SK-N-SH (cell line): ENCODE measurements around the gene LHX5. TPM values are rescaled to one million over a fixed set of nuclear protein-coding genes. Genes with fewer than 3 reads are reported as not detected.

Experiments
- CTCF ChIA-PET: fragments of 300-600, 350-600 bp; formaldehyde crosslinking; extraction: SDS; loops from one replicate; lab custom pipeline; 2021; lab: Yijun Ruan, JAX
- POLR2A ChIA-PET: fragments of 350-600 bp; sonication (Branson Sonifier 250); formaldehyde crosslinking; extraction: SDS; loops from one replicate; lab custom pipeline; 2020; ENCODE audit warnings: antibody characterized with exemption, inconsistent platforms; lab: Yijun Ruan, JAX
- DNase-seq: peaks from one replicate; pipeline ENCODE4 v3.0.0; 2012
- H2AFZ ChIP-seq: fragments of 200-600 bp; sonication (generic); 2 replicates; pipeline ENCODE4 v1.8.1; 2016; ENCODE audit warnings: antibody characterized with exemption, mild to moderate bottlenecking, low read depth
- H3F3A ChIP-seq: fragments of 200-600 bp; sonication (generic); replicated peaks from 2 replicates; pipeline ENCODE3; 2016; ENCODE audit warnings: antibody characterized with exemption, mild to moderate bottlenecking; ENCODE audit not compliant: insufficient read depth
- H3K27ac ChIP-seq, 2 experiments: fragments of 200-500 bp in 1 of 2; fragments of 200-600 bp in 1 of 2; sonication (Bioruptor generic) in 1 of 2; sonication (generic), shearing (Covaris generic) in 1 of 2; 2 replicates each; pipeline versions ENCODE4 v1.5.1 to v1.6.1; 2014 to 2016; ENCODE audit warnings: low read depth in 2 of 2, inconsistent platforms in 1 of 2, low read length in 1 of 2, mild to moderate bottlenecking in 1 of 2, mixed read lengths in 1 of 2
- H3K27me3 ChIP-seq: fragments of 200-600 bp; sonication (generic), shearing (Covaris generic); 2 replicates; pipeline ENCODE4 v1.6.1; 2016; ENCODE audit warnings: mixed run types; ENCODE audit not compliant: insufficient read depth
- H3K36me3 ChIP-seq, 2 experiments: fragments of 200-500 bp in 1 of 2; fragments of 200-600 bp in 1 of 2; sonication (Bioruptor generic) in 1 of 2; sonication (generic) in 1 of 2; replicated peaks in 1 of 2; 2 replicates each; pipeline versions ENCODE3 to v1.5.1; 2014 to 2016; ENCODE audit warnings: low read length in 1 of 2, mild to moderate bottlenecking in 1 of 2; ENCODE audit not compliant: insufficient read depth in 2 of 2, control insufficient read depth in 1 of 2
- H3K4me1 ChIP-seq, 2 experiments: fragments of 200-500 bp in 1 of 2; fragments of 200-600 bp in 1 of 2; sonication (Bioruptor generic) in 1 of 2; sonication (generic), shearing (Covaris generic) in 1 of 2; 2 replicates each; pipeline versions ENCODE4 v1.5.1 to v1.6.1; 2014 to 2016; ENCODE audit warnings: low read depth in 1 of 2, low read length in 1 of 2, mixed run types in 1 of 2; ENCODE audit not compliant: insufficient read depth in 2 of 2, control insufficient read depth in 1 of 2
- H3K4me2 ChIP-seq: fragments of 200-600 bp; sonication (generic), shearing (Covaris generic); 2 replicates; pipeline ENCODE4 v1.6.1; 2017; ENCODE audit warnings: mixed run types
- H3K4me3 ChIP-seq, 2 experiments: fragments of 200-500 bp in 1 of 2; fragments of 200-600 bp in 1 of 2; sonication (Bioruptor generic) in 1 of 2; sonication (generic), shearing (Covaris generic) in 1 of 2; 2 replicates each; pipeline versions ENCODE4 v1.5.1 to v1.8.1; 2014 to 2016; ENCODE audit warnings: low read depth in 2 of 2, inconsistent platforms in 1 of 2, low read length in 1 of 2, mild to moderate bottlenecking in 1 of 2, mixed read lengths in 1 of 2, moderate library complexity in 1 of 2
- H3K79me2 ChIP-seq: fragments of 200-600 bp; sonication (generic); 2 replicates; pipeline ENCODE4 v1.8.1; 2017; ENCODE audit warnings: mild to moderate bottlenecking; ENCODE audit not compliant: insufficient read depth
- H3K9ac ChIP-seq: fragments of 200-600 bp; sonication (generic); 2 replicates; pipeline ENCODE4 v1.6.1; 2017; ENCODE audit warnings: mixed run types
- H3K9me2 ChIP-seq: fragments of 200-600 bp; sonication (generic); 2 replicates; pipeline ENCODE4 v1.6.1; 2017; ENCODE audit warnings: mixed run types
- H3K9me3 ChIP-seq: fragments of 200-600 bp; sonication (generic); 2 replicates; pipeline ENCODE4 v1.6.1; 2017; ENCODE audit warnings: mixed run types, mild to moderate bottlenecking, moderate library complexity
- H4K20me1 ChIP-seq: fragments of 200-600 bp; sonication (generic); 2 replicates; pipeline ENCODE4 v1.6.1; 2017; ENCODE audit warnings: mild to moderate bottlenecking, mixed run types; ENCODE audit not compliant: insufficient read depth
- CHD2 ChIP-seq: fragments of 150-350 bp; IDR thresholded peaks from 2 replicates; pipeline ENCODE4 v1.6.1; 2018; ENCODE audit warnings: low read length; ENCODE audit not compliant: partially characterized antibody
- ELF1 ChIP-seq: IDR thresholded peaks from 2 replicates; pipeline ENCODE4 v1.4.0; 2012
- EZH2phosphoT487 ChIP-seq: fragments of 200-600 bp; sonication (generic); IDR thresholded peaks from 2 replicates; pipeline ENCODE4 v1.6.1; 2017; ENCODE audit warnings: low read depth, mixed run types, mild to moderate bottlenecking, antibody characterized with exemption, moderate library complexity, borderline replicate concordance
- FOSL2 ChIP-seq: IDR thresholded peaks from 2 replicates; pipeline ENCODE4 v1.4.0; 2012; ENCODE audit warnings: low read depth, mild to moderate bottlenecking, moderate library complexity, borderline replicate concordance
- FOXJ3 ChIP-seq: sonication (generic); formaldehyde crosslinking; IDR thresholded peaks from 2 replicates; pipeline ENCODE4 v1.5.1; 2020; ENCODE audit warnings: mild to moderate bottlenecking, missing genetic modification reagents
- FOXM1 ChIP-seq: IDR thresholded peaks from 2 replicates; pipeline ENCODE4 v1.4.0; 2012; ENCODE audit warnings: low read depth, mild to moderate bottlenecking
- NFIC ChIP-seq: IDR thresholded peaks from 2 replicates; pipeline ENCODE4 v1.4.0; 2012; ENCODE audit warnings: borderline replicate concordance
- NRF1 ChIP-seq: IDR thresholded peaks from 2 replicates; pipeline ENCODE4 v1.6.1; 2012; ENCODE audit warnings: low read depth, mild to moderate bottlenecking, low read length
- RAD21 ChIP-seq: IDR thresholded peaks from 2 replicates; pipeline ENCODE4 v1.6.1; 2012; ENCODE audit warnings: mild to moderate bottlenecking, low read length
- RFX5 ChIP-seq: IDR thresholded peaks from 2 replicates; pipeline ENCODE4 v1.6.1; 2012; ENCODE audit warnings: mild to moderate bottlenecking, improper control_type of control experiment, low read length
- RXRA ChIP-seq: IDR thresholded peaks from 2 replicates; pipeline ENCODE4 v1.4.0; 2012; ENCODE audit warnings: low read depth, mild to moderate bottlenecking, borderline replicate concordance
- SIN3A ChIP-seq: IDR thresholded peaks from 2 replicates; pipeline ENCODE4 v1.6.1; 2012; ENCODE audit warnings: low read depth, mild to moderate bottlenecking, low read length, moderate library complexity, borderline replicate concordance
- SMC3 ChIP-seq: IDR thresholded peaks from 2 replicates; pipeline ENCODE4 v1.6.1; 2012; ENCODE audit warnings: low read depth, low read length, improper control_type of control experiment
- TAF1 ChIP-seq: IDR thresholded peaks from 2 replicates; pipeline ENCODE4 v1.6.1; 2012; ENCODE audit warnings: low read depth, mild to moderate bottlenecking, low read length, moderate library complexity, borderline replicate concordance
- TCF12 ChIP-seq: IDR thresholded peaks from 2 replicates; pipeline ENCODE4 v1.4.0; 2012
- YY1 ChIP-seq: IDR thresholded peaks from 2 replicates; pipeline ENCODE4 v1.4.0; 2012; ENCODE audit warnings: low read depth, mild to moderate bottlenecking
- WGBS: methylation state at CpG from one replicate; pipeline ENCODE4 v1.1.6; 2017; ENCODE audit warnings: low lambda C conversion rate; 5-methylcytosine and 5-hydroxymethylcytosine counted together
- polyA plus RNA-seq, 3 experiments: library from polyadenylated mRNA; depleted of rRNA; stranded (reverse); fragments of >200 nt; gene quantifications; 2 replicates each; pipeline ENCODE4 v1.2.3, GENCODE V29; 2012
- TF ChIP-seq, protein P1 (sequence below): fragments of 150-350 bp; IDR thresholded peaks from 2 replicates; pipeline ENCODE4 v1.6.1; 2016; ENCODE audit warnings: mild to moderate bottlenecking, low read depth, low read length
- TF ChIP-seq, protein P2 (sequence below): IDR thresholded peaks from 2 replicates; pipeline ENCODE4 v1.6.1; 2012; ENCODE audit warnings: mild to moderate bottlenecking, low read depth, low read length, moderate library complexity
- TF ChIP-seq, protein P3 (sequence below): IDR thresholded peaks from 2 replicates; pipeline ENCODE4; 2012
- TF ChIP-seq, protein P4 (sequence below): fragments of 150-350 bp; IDR thresholded peaks from 2 replicates; pipeline ENCODE4 v1.6.1; 2017; ENCODE audit warnings: antibody characterized with exemption, low read length, low read depth, borderline replicate concordance
- TF ChIP-seq, protein P5 (sequence below): IDR thresholded peaks from 2 replicates; pipeline ENCODE4 v1.4.0; 2012; ENCODE audit warnings: low read depth, borderline replicate concordance

The LHX5 gene
- polyA plus RNA-seq, 1 of the 3 experiments (the other 2 are of a cell fraction) = not detected

DNA sequence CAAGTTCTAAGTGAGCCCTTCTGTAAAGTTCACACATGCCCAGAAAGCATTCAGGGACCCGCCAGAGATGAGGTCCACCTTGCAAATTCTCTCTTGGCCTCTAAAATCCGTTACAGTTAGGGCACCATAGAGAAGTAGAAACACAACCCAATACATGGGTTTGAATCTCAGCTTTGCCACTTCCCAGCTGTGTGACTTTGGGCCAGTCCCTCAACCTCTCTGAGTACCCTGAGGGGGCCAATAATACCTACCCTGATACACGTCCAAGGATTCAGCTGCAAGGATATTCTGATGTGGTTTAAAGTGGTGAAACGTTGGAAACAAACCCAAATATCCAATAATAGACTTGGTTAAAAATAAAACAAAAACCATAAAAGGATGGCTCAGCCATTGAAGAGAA, 11.7 kb downstream of the LHX5 start (continued):
- TF ChIP-seq, protein P1, sequence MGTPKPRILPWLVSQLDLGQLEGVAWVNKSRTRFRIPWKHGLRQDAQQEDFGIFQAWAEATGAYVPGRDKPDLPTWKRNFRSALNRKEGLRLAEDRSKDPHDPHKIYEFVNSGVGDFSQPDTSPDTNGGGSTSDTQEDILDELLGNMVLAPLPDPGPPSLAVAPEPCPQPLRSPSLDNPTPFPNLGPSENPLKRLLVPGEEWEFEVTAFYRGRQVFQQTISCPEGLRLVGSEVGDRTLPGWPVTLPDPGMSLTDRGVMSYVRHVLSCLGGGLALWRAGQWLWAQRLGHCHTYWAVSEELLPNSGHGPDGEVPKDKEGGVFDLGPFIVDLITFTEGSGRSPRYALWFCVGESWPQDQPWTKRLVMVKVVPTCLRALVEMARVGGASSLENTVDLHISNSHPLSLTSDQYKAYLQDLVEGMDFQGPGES = no peak
- TF ChIP-seq ELF1 (no peak), RXRA (no peak), TAF1 (no peak), TCF12 (no peak), RAD21 (no peak), RFX5 (no peak), NRF1 (no peak)
- TF ChIP-seq, protein P2, sequence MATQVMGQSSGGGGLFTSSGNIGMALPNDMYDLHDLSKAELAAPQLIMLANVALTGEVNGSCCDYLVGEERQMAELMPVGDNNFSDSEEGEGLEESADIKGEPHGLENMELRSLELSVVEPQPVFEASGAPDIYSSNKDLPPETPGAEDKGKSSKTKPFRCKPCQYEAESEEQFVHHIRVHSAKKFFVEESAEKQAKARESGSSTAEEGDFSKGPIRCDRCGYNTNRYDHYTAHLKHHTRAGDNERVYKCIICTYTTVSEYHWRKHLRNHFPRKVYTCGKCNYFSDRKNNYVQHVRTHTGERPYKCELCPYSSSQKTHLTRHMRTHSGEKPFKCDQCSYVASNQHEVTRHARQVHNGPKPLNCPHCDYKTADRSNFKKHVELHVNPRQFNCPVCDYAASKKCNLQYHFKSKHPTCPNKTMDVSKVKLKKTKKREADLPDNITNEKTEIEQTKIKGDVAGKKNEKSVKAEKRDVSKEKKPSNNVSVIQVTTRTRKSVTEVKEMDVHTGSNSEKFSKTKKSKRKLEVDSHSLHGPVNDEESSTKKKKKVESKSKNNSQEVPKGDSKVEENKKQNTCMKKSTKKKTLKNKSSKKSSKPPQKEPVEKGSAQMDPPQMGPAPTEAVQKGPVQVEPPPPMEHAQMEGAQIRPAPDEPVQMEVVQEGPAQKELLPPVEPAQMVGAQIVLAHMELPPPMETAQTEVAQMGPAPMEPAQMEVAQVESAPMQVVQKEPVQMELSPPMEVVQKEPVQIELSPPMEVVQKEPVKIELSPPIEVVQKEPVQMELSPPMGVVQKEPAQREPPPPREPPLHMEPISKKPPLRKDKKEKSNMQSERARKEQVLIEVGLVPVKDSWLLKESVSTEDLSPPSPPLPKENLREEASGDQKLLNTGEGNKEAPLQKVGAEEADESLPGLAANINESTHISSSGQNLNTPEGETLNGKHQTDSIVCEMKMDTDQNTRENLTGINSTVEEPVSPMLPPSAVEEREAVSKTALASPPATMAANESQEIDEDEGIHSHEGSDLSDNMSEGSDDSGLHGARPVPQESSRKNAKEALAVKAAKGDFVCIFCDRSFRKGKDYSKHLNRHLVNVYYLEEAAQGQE = no peak
- TF ChIP-seq, protein P3, sequence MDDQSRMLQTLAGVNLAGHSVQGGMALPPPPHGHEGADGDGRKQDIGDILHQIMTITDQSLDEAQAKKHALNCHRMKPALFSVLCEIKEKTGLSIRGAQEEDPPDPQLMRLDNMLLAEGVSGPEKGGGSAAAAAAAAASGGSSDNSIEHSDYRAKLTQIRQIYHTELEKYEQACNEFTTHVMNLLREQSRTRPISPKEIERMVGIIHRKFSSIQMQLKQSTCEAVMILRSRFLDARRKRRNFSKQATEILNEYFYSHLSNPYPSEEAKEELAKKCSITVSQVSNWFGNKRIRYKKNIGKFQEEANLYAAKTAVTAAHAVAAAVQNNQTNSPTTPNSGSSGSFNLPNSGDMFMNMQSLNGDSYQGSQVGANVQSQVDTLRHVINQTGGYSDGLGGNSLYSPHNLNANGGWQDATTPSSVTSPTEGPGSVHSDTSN = no peak

DNA sequence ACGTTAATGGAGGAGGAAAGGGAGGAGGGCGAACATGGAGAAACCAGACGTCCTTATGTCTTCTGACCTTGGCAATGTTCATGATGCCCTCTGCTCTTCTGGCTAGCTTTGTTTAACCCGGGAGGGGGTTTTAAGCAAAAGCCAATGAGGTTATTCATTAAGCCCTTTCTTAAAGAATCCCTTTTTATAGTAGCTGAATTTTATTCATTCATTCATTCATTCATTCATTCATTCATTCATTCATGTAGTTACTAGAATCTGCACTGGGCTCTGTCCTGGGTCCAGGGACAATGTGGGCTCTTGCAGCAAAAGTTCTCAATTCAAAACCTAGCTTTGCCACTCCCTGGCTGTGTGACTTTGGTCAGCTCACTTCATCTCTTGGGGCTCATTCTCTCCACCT, 14.0 kb downstream of the LHX5 start:
- H3K4me2 ChIP-seq = no peak overlapping the region
- no peaks in the 10 kb centered on the region for H3K79me2 ChIP-seq
- H3K4me1 ChIP-seq = no peaks in the 10 kb centered on the region; a peak in 1 of 4 replicates
- H3K4me3 ChIP-seq = no peak overlapping the region
- no peaks in the 10 kb centered on the region for H4K20me1 ChIP-seq
- peaks cover 28% of the 10 kb centered on the region; the same call in 1 of the 2 replicates for H3K27me3 ChIP-seq
- 1% methylated on average over 4 of the region's 4 CpGs for WGBS
- no peaks in the 10 kb centered on the region for H3K36me3 ChIP-seq
- ChIA-PET CTCF (interaction anchor here (1.1 to 5.4 kb wide), 3 partner anchors 16 to 455 kb away, joined by 3 to 22 read pairs (median 8); no protein-coding TSS in a partner anchor), POLR2A (no interaction called here)
- no peak overlapping the region for H2AFZ ChIP-seq
- no peaks in the 10 kb centered on the region for H3F3A ChIP-seq
- no peak for TF ChIP-seq FOXJ3 (CRISPR knock-in tag)
- TF ChIP-seq, protein P4, sequence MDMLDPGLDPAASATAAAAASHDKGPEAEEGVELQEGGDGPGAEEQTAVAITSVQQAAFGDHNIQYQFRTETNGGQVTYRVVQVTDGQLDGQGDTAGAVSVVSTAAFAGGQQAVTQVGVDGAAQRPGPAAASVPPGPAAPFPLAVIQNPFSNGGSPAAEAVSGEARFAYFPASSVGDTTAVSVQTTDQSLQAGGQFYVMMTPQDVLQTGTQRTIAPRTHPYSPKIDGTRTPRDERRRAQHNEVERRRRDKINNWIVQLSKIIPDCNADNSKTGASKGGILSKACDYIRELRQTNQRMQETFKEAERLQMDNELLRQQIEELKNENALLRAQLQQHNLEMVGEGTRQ = no peak
- TF ChIP-seq, protein P3 = no peak
- TF ChIP-seq NFIC = no peak
- TF ChIP-seq, protein P5, sequence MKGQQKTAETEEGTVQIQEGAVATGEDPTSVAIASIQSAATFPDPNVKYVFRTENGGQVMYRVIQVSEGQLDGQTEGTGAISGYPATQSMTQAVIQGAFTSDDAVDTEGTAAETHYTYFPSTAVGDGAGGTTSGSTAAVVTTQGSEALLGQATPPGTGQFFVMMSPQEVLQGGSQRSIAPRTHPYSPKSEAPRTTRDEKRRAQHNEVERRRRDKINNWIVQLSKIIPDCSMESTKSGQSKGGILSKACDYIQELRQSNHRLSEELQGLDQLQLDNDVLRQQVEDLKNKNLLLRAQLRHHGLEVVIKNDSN = no peak
- no peak for TF ChIP-seq YY1
- no peak for TF ChIP-seq SIN3A
- TF ChIP-seq SMC3 = no peak
- TF ChIP-seq EZH2phosphoT487 = no peak
- no peak for TF ChIP-seq RAD21
- no peak for TF ChIP-seq CHD2
- TF ChIP-seq TCF12 = no peak
- no peak for TF ChIP-seq FOXM1
- TF ChIP-seq FOSL2 = no peak
- H3K27ac ChIP-seq = no peak overlapping the region
- no peak for DNase-seq
- H3K9me3 ChIP-seq = no peaks in the 10 kb centered on the region
- no peak overlapping the region for H3K9ac ChIP-seq
- no peaks in the 10 kb centered on the region for H3K9me2 ChIP-seq
